Neutrophil (primary cell): Measurements from ENCODE around the gene ANKS1B.

Experiments used
- H3K27ac ChIP-seq: fragments of 200-600 bp; sonication (generic); 2 replicates; pipeline ENCODE4 v1.5.1; 2016; ENCODE audit warnings: mild to moderate bottlenecking, moderate library complexity
- H3K27me3 ChIP-seq: fragments of 200-600 bp; sonication (generic); 2 replicates; pipeline ENCODE4 v1.6.0; 2016; ENCODE audit warnings: mild to moderate bottlenecking
- H3K36me3 ChIP-seq: fragments of 200-600 bp; sonication (generic); 2 replicates; pipeline ENCODE4 v1.5.1; 2017
- H3K4me1 ChIP-seq, 2 experiments: fragments of 200-600 bp in 1 of 2; sonication (generic) in 1 of 2; 1 replicate in 1 of 2; 2 replicates in 1 of 2; pipeline versions ENCODE4 v1.5.1 to v1.6.1; 2013 to 2016; ENCODE audit warnings: low read depth in 1 of 2, low read length in 1 of 2, mild to moderate bottlenecking in 1 of 2, moderate library complexity in 1 of 2; ENCODE audit not compliant: control insufficient read depth in 1 of 2, insufficient read depth in 1 of 2
- H3K4me3 ChIP-seq, 2 experiments: fragments of 200-600 bp in 1 of 2; sonication (generic) in 1 of 2; 1 replicate in 1 of 2; 2 replicates in 1 of 2; pipeline ENCODE4 v1.5.1; 2013 to 2016; ENCODE audit warnings: low read depth in 1 of 2, low read length in 1 of 2, mild to moderate bottlenecking in 1 of 2, moderate library complexity in 1 of 2
- H3K9me3 ChIP-seq: fragments of 200-600 bp; sonication (generic); 2 replicates; pipeline ENCODE4 v1.5.1; 2016
- CTCF ChIP-seq: fragments of 200-600 bp; sonication (generic); IDR thresholded peaks from 2 replicates; pipeline ENCODE4 v1.5.1; 2016; ENCODE audit warnings: antibody characterized with exemption

The ANKS1B gene

GRCh38 chr12:98823012-98823411, 1161.7 kb downstream of the ANKS1B start:
- no peak for TF ChIP-seq CTCF
- no peak overlapping the region for H3K27ac ChIP-seq
- H3K9me3 ChIP-seq: no peaks in the 10 kb centered on the region
- no peak overlapping the region for H3K4me3 ChIP-seq
- no peaks in the 10 kb centered on the region for H3K4me1 ChIP-seq
- H3K36me3 ChIP-seq: no peaks in the 10 kb centered on the region
- H3K27me3 ChIP-seq: peaks cover 48% of the 10 kb centered on the region

GRCh38 chr12:98821866-98822265, 1162.9 kb downstream of the ANKS1B start:
- no peaks in the 10 kb centered on the region for H3K36me3 ChIP-seq

GRCh38 chr12:98821232-98821631, 1163.5 kb downstream of the ANKS1B start:
- H3K9me3 ChIP-seq: no peaks in the 10 kb centered on the region
- H3K27ac ChIP-seq: no peak overlapping the region
- H3K4me1 ChIP-seq: no peaks in the 10 kb centered on the region
- H3K36me3 ChIP-seq: no peaks in the 10 kb centered on the region
- peaks cover 50% of the 10 kb centered on the region for H3K27me3 ChIP-seq
- no peak for TF ChIP-seq CTCF
- no peak overlapping the region for H3K4me3 ChIP-seq

More at GRCh38 chr12:98821866-98822265, 1162.9 kb downstream of the ANKS1B start:
- H3K4me3 ChIP-seq: no peak overlapping the region
- H3K4me1 ChIP-seq: no peaks in the 10 kb centered on the region
- no peaks in the 10 kb centered on the region for H3K9me3 ChIP-seq
- no peak for TF ChIP-seq CTCF
- no peak overlapping the region for H3K27ac ChIP-seq
- H3K27me3 ChIP-seq: peaks cover 52% of the 10 kb centered on the region

GRCh38 chr12:98819821-98820404, 1164.8 kb downstream of the ANKS1B start:
- H3K27me3 ChIP-seq: peaks cover 48% of the 10 kb centered on the region
- no peaks in the 10 kb centered on the region for H3K4me1 ChIP-seq
- H3K27ac ChIP-seq: no peak overlapping the region
- H3K36me3 ChIP-seq: no peaks in the 10 kb centered on the region
- H3K4me3 ChIP-seq: no peak overlapping the region
- TF ChIP-seq CTCF: no peak
- no peaks in the 10 kb centered on the region for H3K9me3 ChIP-seq

GRCh38 chr12:98819071-98819470, 1165.7 kb downstream of the ANKS1B start:
- Histone ChIP-seq H3K27ac (no peak overlapping the region), H3K9me3 (no peaks in the 10 kb centered on the region), H3K36me3 (no peaks in the 10 kb centered on the region), H3K4me3 (no peak overlapping the region), H3K4me1 (no peaks in the 10 kb centered on the region), H3K27me3 (peaks cover 48% of the 10 kb centered on the region)
- TF ChIP-seq CTCF: no peak
